SK-N-SH (cell line): ENCODE results near the gene DLX6. TPM values are rescaled to one million over a fixed set of nuclear protein-coding genes. Genes with fewer than 3 reads are reported as not detected.

Source experiments
- CTCF ChIA-PET: fragments of 300-600, 350-600 bp; formaldehyde crosslinking; extraction: SDS; loops from one replicate; lab custom pipeline; 2021; lab: Yijun Ruan, JAX
- POLR2A ChIA-PET: fragments of 350-600 bp; sonication (Branson Sonifier 250); formaldehyde crosslinking; extraction: SDS; loops from one replicate; lab custom pipeline; 2020; ENCODE audit warnings: antibody characterized with exemption, inconsistent platforms; lab: Yijun Ruan, JAX
- DNase-seq: peaks from one replicate; pipeline ENCODE4 v3.0.0; 2012
- H2AFZ ChIP-seq: fragments of 200-600 bp; sonication (generic); 2 replicates; pipeline ENCODE4 v1.8.1; 2016; ENCODE audit warnings: antibody characterized with exemption, mild to moderate bottlenecking, low read depth
- H3F3A ChIP-seq: fragments of 200-600 bp; sonication (generic); replicated peaks from 2 replicates; pipeline ENCODE3; 2016; ENCODE audit warnings: antibody characterized with exemption, mild to moderate bottlenecking; ENCODE audit not compliant: insufficient read depth
- H3K27ac ChIP-seq, 2 experiments: fragments of 200-500 bp in 1 of 2; fragments of 200-600 bp in 1 of 2; sonication (Bioruptor generic) in 1 of 2; sonication (generic), shearing (Covaris generic) in 1 of 2; 2 replicates each; pipeline versions ENCODE4 v1.5.1 to v1.6.1; 2014 to 2016; ENCODE audit warnings: low read depth in 2 of 2, inconsistent platforms in 1 of 2, low read length in 1 of 2, mild to moderate bottlenecking in 1 of 2, mixed read lengths in 1 of 2
- H3K27me3 ChIP-seq: fragments of 200-600 bp; sonication (generic), shearing (Covaris generic); 2 replicates; pipeline ENCODE4 v1.6.1; 2016; ENCODE audit warnings: mixed run types; ENCODE audit not compliant: insufficient read depth
- H3K36me3 ChIP-seq, 2 experiments: fragments of 200-500 bp in 1 of 2; fragments of 200-600 bp in 1 of 2; sonication (Bioruptor generic) in 1 of 2; sonication (generic) in 1 of 2; replicated peaks in 1 of 2; 2 replicates each; pipeline versions ENCODE3 to v1.5.1; 2014 to 2016; ENCODE audit warnings: low read length in 1 of 2, mild to moderate bottlenecking in 1 of 2; ENCODE audit not compliant: insufficient read depth in 2 of 2, control insufficient read depth in 1 of 2
- H3K4me1 ChIP-seq, 2 experiments: fragments of 200-500 bp in 1 of 2; fragments of 200-600 bp in 1 of 2; sonication (Bioruptor generic) in 1 of 2; sonication (generic), shearing (Covaris generic) in 1 of 2; 2 replicates each; pipeline versions ENCODE4 v1.5.1 to v1.6.1; 2014 to 2016; ENCODE audit warnings: low read depth in 1 of 2, low read length in 1 of 2, mixed run types in 1 of 2; ENCODE audit not compliant: insufficient read depth in 2 of 2, control insufficient read depth in 1 of 2
- H3K4me2 ChIP-seq: fragments of 200-600 bp; sonication (generic), shearing (Covaris generic); 2 replicates; pipeline ENCODE4 v1.6.1; 2017; ENCODE audit warnings: mixed run types
- H3K4me3 ChIP-seq, 2 experiments: fragments of 200-500 bp in 1 of 2; fragments of 200-600 bp in 1 of 2; sonication (Bioruptor generic) in 1 of 2; sonication (generic), shearing (Covaris generic) in 1 of 2; 2 replicates each; pipeline versions ENCODE4 v1.5.1 to v1.8.1; 2014 to 2016; ENCODE audit warnings: low read depth in 2 of 2, inconsistent platforms in 1 of 2, low read length in 1 of 2, mild to moderate bottlenecking in 1 of 2, mixed read lengths in 1 of 2, moderate library complexity in 1 of 2
- H3K79me2 ChIP-seq: fragments of 200-600 bp; sonication (generic); 2 replicates; pipeline ENCODE4 v1.8.1; 2017; ENCODE audit warnings: mild to moderate bottlenecking; ENCODE audit not compliant: insufficient read depth
- H3K9ac ChIP-seq: fragments of 200-600 bp; sonication (generic); 2 replicates; pipeline ENCODE4 v1.6.1; 2017; ENCODE audit warnings: mixed run types
- H3K9me2 ChIP-seq: fragments of 200-600 bp; sonication (generic); 2 replicates; pipeline ENCODE4 v1.6.1; 2017; ENCODE audit warnings: mixed run types
- H3K9me3 ChIP-seq: fragments of 200-600 bp; sonication (generic); 2 replicates; pipeline ENCODE4 v1.6.1; 2017; ENCODE audit warnings: mixed run types, mild to moderate bottlenecking, moderate library complexity
- H4K20me1 ChIP-seq: fragments of 200-600 bp; sonication (generic); 2 replicates; pipeline ENCODE4 v1.6.1; 2017; ENCODE audit warnings: mild to moderate bottlenecking, mixed run types; ENCODE audit not compliant: insufficient read depth
- CTCF ChIP-seq: fragments of 200-600 bp; sonication (generic); IDR thresholded peaks from 2 replicates; pipeline ENCODE4 v1.6.1; 2017; ENCODE audit warnings: antibody characterized with exemption, mild to moderate bottlenecking, moderate library complexity
- EP300 ChIP-seq, 2 experiments: IDR thresholded peaks; 2 replicates each; pipeline versions ENCODE4 v1.4.0 to v1.6.1; 2012; ENCODE audit warnings: borderline replicate concordance in 1 of 2, low read depth in 1 of 2, low read length in 1 of 2
- EZH2phosphoT487 ChIP-seq: fragments of 200-600 bp; sonication (generic); IDR thresholded peaks from 2 replicates; pipeline ENCODE4 v1.6.1; 2017; ENCODE audit warnings: low read depth, mixed run types, mild to moderate bottlenecking, antibody characterized with exemption, moderate library complexity, borderline replicate concordance
- FOSL2 ChIP-seq: IDR thresholded peaks from 2 replicates; pipeline ENCODE4 v1.4.0; 2012; ENCODE audit warnings: low read depth, mild to moderate bottlenecking, moderate library complexity, borderline replicate concordance
- FOXJ3 ChIP-seq: sonication (generic); formaldehyde crosslinking; IDR thresholded peaks from 2 replicates; pipeline ENCODE4 v1.5.1; 2020; ENCODE audit warnings: mild to moderate bottlenecking, missing genetic modification reagents
- FOXM1 ChIP-seq: IDR thresholded peaks from 2 replicates; pipeline ENCODE4 v1.4.0; 2012; ENCODE audit warnings: low read depth, mild to moderate bottlenecking
- JUND ChIP-seq: IDR thresholded peaks from 2 replicates; pipeline ENCODE4 v1.4.0; 2012
- MAX ChIP-seq: IDR thresholded peaks from 2 replicates; pipeline ENCODE4 v1.4.0; 2012; ENCODE audit warnings: low read depth
- NRF1 ChIP-seq: IDR thresholded peaks from 2 replicates; pipeline ENCODE4 v1.6.1; 2012; ENCODE audit warnings: low read depth, mild to moderate bottlenecking, low read length
- RCOR1 ChIP-seq: fragments of 150-350 bp; IDR thresholded peaks from 2 replicates; pipeline ENCODE4 v1.6.1; 2017; ENCODE audit warnings: antibody characterized with exemption, low read length
- REST ChIP-seq: IDR thresholded peaks from 2 replicates; pipeline ENCODE4 v1.6.1; 2012; ENCODE audit warnings: mild to moderate bottlenecking, low read depth, low read length, moderate library complexity
- RFX5 ChIP-seq: IDR thresholded peaks from 2 replicates; pipeline ENCODE4 v1.6.1; 2012; ENCODE audit warnings: mild to moderate bottlenecking, improper control_type of control experiment, low read length
- TCF12 ChIP-seq: IDR thresholded peaks from 2 replicates; pipeline ENCODE4 v1.4.0; 2012
- WGBS: methylation state at CpG from one replicate; pipeline ENCODE4 v1.1.6; 2017; ENCODE audit warnings: low lambda C conversion rate; 5-methylcytosine and 5-hydroxymethylcytosine counted together
- polyA plus RNA-seq, 3 experiments: library from polyadenylated mRNA; depleted of rRNA; stranded (reverse); fragments of >200 nt; gene quantifications; 2 replicates each; pipeline ENCODE4 v1.2.3, GENCODE V29; 2012

The DLX6 gene
- polyA plus RNA-seq, 1 of the 3 experiments (the other 2 are of a cell fraction): 0.23 TPM

DNA sequence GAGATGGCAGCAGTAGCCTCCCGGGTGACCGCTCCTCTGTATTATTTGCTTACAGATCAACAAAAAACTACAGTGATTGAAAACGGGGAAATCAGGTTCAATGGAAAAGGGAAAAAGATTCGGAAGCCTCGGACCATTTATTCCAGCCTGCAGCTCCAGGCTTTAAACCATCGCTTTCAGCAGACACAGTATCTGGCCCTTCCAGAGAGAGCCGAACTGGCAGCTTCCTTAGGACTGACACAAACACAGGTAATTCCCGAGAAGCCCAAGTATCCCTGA is 2.2 kb downstream of the DLX6 start:
- TF ChIP-seq FOXM1 (no peak), JUND (no peak), REST (no peak), TCF12 (no peak), FOSL2 (no peak), RFX5 (no peak), RCOR1 (no peak), FOXJ3 (CRISPR knock-in tag) (no peak), EZH2phosphoT487 (no peak), MAX (no peak), NRF1 (no peak)
- TF ChIP-seq, all 33 proteins: peak for 0
- WGBS: 95% methylated on average over 8 of the region's 8 CpGs
- Histone ChIP-seq H3K4me3 (no peak overlapping the region), H3K9ac (no peak overlapping the region), H3K27me3 (peaks cover 10% of the 10 kb centered on the region; the same call in 1 of the 2 replicates), H3K9me3 (no peaks in the 10 kb centered on the region), H3K79me2 (no peaks in the 10 kb centered on the region), H2AFZ (no peak overlapping the region), H3K9me2 (no peaks in the 10 kb centered on the region), H3K36me3 (peaks cover 0 to 9% of the 10 kb centered on the region in 2 experiments), H3K27ac (no peak overlapping the region), H3K4me2 (no peak overlapping the region), H3F3A (no peaks in the 10 kb centered on the region), H4K20me1 (no peaks in the 10 kb centered on the region), H3K4me1 (peaks cover 0 to 12% of the 10 kb centered on the region in 2 experiments; a peak in 1 of 4 replicates)
- CTCF ChIA-PET: interaction anchor here (1.4 to 4.1 kb wide), 6 partner anchors 9 to 1091 kb away, joined by 4 to 40 read pairs (median 12); no protein-coding TSS in a partner anchor
- peak; percentile 13 for DNase-seq
- POLR2A ChIA-PET: interaction anchor here (1.3 to 2.7 kb wide), 3 partner anchors 8 to 17 kb away, joined by 4 to 19 read pairs (median 7); no protein-coding TSS in a partner anchor

- H3K4me3 ChIP-seq: no peak overlapping the region
- H3K79me2 ChIP-seq: no peaks in the 10 kb centered on the region
- no peak for TF ChIP-seq CTCF
- no peak for TF ChIP-seq FOXM1
- no peak for TF ChIP-seq NRF1
- TF ChIP-seq MAX: no peak
- TF ChIP-seq EP300 (IDR thresholded peaks at IDR 0.05; ENCODE audit: borderline replicate concordance in 1 of 2, low read depth in 1 of 2, low read length in 1 of 2): no peak
- H3F3A ChIP-seq: no peaks in the 10 kb centered on the region
- H4K20me1 ChIP-seq: no peaks in the 10 kb centered on the region
- no peak overlapping the region for H3K9ac ChIP-seq
- H2AFZ ChIP-seq: no peak overlapping the region
- H3K27me3 ChIP-seq: peaks cover 12% of the 10 kb centered on the region; the same call in 1 of the 2 replicates
- no peak overlapping the region for H3K4me2 ChIP-seq
- peaks cover 0 to 12% of the 10 kb centered on the region in 2 experiments; a peak in 1 of 4 replicates for H3K4me1 ChIP-seq
- peaks cover 0 to 9% of the 10 kb centered on the region in 2 experiments for H3K36me3 ChIP-seq
- ChIA-PET CTCF (interaction anchor here (0.9 to 4.1 kb wide), 8 partner anchors 8 to 1092 kb away, joined by 3 to 40 read pairs (median 6); no protein-coding TSS in a partner anchor), POLR2A (interaction anchor here (1.1 kb wide), 1 partner anchor 16 kb away, joined by 3 read pairs; the partner anchor contains the start of gene DLX5)
- DNase-seq: no peak
- H3K9me3 ChIP-seq: no peaks in the 10 kb centered on the region
- no peaks in the 10 kb centered on the region for H3K9me2 ChIP-seq
- no peak overlapping the region for H3K27ac ChIP-seq
- WGBS: 67% methylated on average over 3 of the region's 3 CpGs
Observed at GRCh38 chr7:97008275-97008917, 3.0 kb downstream of the DLX6 start.
